Activated CD8-positive, alpha-beta memory T cell treated with anti-CD3 and anti-CD28 coated beads for 24 hours (primary cell): Measurements from ENCODE around the gene ZNF317.
"Not testable (repeated sequence)": the region's sequence is repeated elsewhere in the genome, so short reads cannot be mapped to it uniquely, and the experiment has no call there.

ENCODE experiments used
- DNase-seq: peaks from one replicate; pipeline ENCODE4 v3.0.0-alpha.2; 2020

Gene ZNF317

DNA sequence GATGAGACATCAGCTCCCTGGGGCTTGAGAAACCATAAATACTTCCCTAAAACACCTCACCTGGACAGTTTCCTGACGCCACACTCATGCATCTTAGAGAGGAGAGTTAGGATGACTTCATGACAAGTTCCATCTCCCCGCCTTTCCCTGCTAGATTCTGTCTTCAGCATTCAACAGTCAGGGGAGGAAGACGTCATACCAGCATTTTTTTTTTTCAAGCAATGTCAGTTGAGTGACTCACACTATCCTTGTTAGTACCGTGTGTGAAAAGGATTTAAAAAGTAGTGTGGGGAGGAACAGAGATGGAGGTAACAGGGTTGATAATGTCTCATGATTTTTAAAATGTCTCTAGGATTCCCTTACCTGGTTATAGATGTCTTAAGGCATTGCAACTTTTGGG is 38.7 kb downstream of the ZNF317 start, which contains the start of gene OR7D2:
OR7D2 (plus strand) TSS at position 79 of the 400 bp plus-strand sequence. CDS start 6,803 bp downstream, outside the sequence.
- no peak for DNase-seq

DNA sequence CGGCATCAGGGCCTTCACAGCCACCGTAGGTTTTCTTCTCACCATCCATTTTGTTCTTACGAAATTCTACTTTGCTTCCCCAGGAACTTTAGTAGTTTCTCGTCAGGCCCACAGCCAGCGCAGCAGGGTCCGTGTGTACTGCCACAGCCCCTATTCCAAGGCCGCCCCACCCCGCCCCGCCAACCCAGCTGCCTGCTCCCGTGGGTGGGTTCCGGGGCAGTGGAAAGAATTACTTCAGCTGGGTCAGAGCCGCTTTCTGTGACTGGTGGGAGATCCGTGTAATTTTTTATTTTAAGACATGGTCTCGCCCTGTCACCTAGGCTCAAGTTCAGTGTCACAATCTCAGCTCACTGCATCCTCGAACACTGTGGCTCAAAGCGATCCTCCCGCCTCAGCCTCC is 42.8 kb downstream of the ZNF317 start:
- DNase-seq: no peak

DNA sequence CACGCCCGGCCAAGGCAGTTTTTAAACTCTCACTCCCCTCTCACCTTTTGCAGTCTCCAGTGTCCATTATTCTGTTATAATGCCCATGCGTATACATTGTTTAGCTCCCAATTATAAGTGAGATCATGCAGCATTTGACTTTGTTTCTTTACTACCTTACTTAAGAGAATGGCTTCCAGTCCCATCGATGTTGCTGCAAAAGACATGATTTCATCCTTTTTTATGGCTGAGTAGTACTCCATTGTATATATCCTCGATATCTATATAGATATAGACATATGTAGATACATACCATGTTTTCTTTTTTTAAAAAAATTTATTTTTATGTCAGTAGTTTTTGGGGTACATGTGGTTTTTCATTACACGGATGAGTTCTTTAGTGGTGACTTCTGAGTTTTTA is 47.0 kb downstream of the ZNF317 start:
- DNase-seq: no peak

DNA sequence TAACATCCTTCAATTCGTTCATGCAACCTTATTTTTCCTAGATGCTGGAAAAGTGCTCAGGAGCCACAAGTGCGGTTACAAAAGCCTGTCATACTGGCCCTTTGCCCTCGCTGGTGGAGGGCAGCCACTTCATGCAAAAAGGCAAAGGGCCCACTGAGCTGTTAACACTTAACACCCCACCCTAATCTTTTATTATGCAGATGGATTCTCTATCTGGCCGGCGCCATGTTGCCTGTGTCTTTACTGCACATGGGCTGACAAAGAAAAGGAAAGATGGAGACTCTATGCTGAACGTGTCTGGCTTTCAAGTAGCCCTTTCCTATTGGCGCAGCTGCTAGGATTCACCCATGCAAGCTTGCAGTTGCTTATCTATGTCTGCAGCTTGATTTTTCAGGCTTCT is 49.3 kb downstream of the ZNF317 start:
- DNase-seq: no peak

DNA sequence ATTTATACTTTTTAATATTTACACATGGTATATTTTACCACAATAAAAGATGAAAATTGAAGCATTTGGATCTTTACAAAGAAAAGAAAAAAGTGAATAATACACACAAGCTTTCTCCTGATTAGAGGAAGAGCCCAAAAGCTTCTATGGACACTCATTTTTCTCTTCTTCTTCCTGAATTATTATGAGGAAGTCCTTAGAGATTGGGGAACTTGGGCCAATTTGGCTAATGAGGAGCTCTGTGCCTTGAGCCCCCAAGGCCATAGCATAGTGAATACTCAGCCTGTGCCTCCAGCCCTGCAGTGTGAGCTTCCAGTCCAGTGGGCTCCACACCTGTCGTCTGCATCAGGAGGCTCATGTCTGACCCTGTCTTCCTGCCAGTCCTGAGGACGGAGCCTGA is 57.8 kb downstream of the ZNF317 start:
- DNase-seq: not testable (repeated sequence)

DNA sequence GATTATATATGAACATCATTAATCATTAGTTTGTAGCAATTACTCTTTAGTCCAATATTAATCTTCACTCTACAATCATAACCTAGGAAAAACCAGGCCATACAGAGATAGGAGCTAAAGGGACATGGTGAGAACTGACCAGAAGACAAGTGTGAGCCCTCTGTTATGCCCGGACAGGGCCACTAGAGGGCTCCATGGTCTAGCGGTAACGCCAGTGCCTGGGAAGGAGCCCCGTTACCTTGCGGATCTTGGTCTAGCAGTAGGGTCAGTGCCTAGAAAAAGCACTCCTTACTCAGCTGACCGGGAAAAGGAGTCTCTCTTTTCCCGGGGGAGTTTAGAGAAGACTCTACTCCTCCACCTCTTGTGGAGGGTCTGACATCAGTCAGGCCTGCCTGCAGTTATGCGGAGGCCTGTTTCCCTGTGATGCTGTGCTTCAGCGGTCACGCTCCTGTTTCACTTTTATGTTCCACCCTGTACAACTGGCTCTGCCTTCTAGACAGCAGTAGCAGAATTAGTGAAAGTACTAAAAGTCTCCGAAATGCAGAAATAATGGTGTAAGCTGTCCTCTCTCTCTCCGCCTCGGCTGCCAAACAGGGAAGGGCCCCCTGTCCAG is 65.4 kb downstream of the ZNF317 start:
- DNase-seq: peak; percentile 85
